HG03442 (cell line): ENCODE data around the gene GAGE13.
"Not testable (repeated sequence)": the region's sequence is repeated elsewhere in the genome, so short reads cannot be mapped to it uniquely, and the experiment has no call there.

ENCODE experiments used
- ATAC-seq: cut with Tn5 transposase; IDR thresholded peaks from one replicate; pipeline ENCODE4 v1.9.1; 2021; ENCODE audit warnings: mild to moderate bottlenecking, moderate library complexity; ENCODE audit not compliant: unreplicated experiment

The GAGE13 gene, protein sequence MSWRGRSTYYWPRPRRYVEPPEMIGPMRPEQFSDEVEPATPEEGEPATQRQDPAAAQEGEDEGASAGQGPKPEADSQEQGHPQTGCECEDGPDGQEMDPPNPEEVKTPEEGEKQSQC

GRCh38 chrX:49331282-49331681 lies at the start of gene GAGE13:
Gene GAGE13, plus strand, starts transcription at chrX:49331582. Its CDS starts 1,156 bp downstream, at chrX:49332738.
- ATAC-seq: not testable (repeated sequence)

DNA sequence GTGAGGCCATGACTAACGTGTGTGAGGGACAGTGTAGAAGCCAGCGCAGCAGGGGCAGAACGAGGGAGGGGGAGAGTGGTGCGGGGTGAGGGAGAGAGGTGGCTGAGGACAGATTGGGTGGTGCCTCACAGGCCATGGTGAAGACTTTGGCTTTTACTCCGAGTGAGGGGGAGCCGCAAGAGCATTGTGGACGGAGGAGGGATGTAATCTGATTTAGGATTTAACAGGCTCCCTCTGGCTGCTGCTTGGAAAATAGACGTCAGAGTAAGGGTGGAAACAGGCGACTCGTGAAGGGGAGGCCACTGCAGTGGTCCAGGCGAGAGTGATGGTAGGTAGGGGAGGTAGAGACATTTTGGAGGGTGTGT lies 48.8 kb upstream of the GAGE13 start:
- no peak for ATAC-seq

DNA sequence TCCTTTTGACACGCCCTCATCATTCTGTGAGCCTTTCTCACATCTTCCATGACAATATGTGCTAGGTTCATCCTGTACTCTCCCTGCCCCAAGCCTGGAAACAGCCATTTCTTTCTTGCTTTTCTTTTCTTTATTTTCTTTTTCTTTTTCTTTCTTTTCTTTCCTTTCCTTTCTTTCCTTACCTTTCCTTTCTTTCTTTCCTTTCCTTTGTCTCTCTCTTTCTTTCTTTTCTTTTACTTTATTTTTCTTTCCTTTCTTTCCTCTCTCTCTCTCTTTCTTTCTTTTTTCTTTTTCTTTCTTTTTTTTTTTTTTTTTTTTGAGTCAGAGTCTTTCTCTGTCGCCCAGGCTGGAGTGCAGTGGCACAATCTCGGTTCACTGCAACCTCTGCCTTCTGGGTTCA lies 47.2 kb upstream of the GAGE13 start:
- ATAC-seq: no peak

DNA sequence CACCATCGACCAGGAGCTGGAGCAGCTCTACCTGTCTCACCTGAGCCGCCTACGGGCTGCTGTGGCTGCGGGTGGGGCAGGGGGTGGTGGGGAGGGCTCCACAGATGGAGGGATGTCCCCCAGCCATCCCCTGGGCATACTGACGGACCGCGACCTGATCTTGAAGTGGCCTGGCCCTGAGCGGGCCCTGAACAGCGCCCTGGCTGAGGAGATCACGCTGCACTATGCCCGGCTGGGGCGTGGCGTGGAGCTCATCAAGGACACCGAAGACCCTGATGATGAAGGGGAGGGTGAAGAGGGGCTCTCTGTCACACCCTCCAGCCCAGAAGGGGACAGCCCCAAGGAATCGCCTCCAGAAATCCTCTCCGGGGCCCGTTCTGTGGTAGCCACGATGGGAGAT lies 45.2 kb upstream of the GAGE13 start:
- no peak for ATAC-seq

- ATAC-seq: no peak
Measured at GRCh38 chrX:49286581-49286980, 44.8 kb upstream of the GAGE13 start.

- no peak for ATAC-seq
Measured at GRCh38 chrX:49287665-49288064, 43.7 kb upstream of the GAGE13 start.

- ATAC-seq: no peak
Measured at GRCh38 chrX:49290215-49290614, 41.2 kb upstream of the GAGE13 start.

- ATAC-seq: no peak
Measured at GRCh38 chrX:49291615-49292337, 39.6 kb upstream of the GAGE13 start.

DNA sequence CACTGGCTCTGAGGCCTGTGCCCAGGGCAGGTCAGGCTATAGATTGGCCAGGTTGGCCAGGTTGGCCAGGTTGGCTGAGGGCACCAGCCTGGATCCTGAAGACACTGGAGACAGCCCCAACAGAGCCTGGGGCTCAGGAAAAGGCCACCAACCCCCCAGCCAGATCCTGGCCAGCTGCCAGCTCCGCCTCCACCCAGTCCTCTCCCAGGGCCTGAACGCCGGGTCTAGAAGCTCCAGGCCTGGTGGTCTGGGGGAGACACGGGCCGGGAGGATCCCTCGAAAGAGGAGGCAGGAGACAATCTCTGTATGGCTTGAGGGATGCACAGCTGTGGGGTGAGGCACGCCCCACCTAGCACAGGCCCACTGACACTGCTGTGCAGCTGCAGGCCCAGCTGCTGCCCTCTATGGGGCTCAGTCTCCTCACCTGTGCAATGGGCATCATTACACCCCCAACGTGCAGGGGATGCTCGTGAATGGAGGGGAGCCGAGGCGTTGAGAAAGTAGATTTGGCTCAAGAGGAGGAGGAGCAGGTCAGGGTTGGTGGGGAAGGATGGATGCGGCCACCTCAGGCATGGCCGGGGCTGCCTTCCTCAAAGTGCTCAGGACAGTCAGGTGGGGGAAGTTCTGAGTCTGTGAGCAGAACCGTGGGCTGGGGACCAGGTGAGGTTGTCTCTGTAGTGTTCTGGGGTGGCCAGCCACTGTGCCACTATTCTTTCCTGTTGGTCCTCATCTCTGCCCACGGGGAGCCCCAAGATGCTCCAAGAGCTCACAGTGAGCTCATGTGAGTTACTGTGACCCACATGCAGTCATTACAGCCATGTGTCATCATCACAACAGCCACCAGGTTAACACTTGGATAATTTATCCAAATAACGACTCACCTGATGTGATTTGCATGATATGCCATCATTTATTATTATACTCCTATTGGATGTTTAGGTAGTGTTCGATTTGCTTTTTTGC lies 38.7 kb upstream of the GAGE13 start:
- no peak for ATAC-seq

GRCh38 chrX:49299293-49299692 lies 32.1 kb upstream of the GAGE13 start:
- not testable (repeated sequence) for ATAC-seq

GRCh38 chrX:49300703-49301102 lies 30.7 kb upstream of the GAGE13 start:
- ATAC-seq: no peak

DNA sequence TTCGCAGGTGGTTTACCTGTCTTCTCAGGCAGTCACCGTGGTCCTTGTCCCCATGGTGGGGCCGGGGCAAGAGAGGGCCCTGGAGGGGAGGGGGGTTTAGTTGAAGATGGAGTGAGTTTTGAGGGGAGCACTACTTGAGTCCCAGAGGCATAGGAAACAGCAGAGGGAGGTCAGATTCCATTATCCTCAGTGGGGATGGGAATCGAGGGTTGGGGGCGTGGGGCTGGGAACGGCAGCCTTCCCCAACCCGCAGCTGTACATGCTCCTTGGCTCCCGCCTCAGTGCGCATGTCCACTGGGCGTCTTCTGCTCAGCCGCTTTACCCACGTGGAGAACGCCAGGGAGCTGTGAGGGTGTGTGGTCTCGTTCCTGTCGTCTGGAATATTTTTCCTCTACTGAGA lies 28.0 kb upstream of the GAGE13 start, which contains the start of gene GAGE10:
Gene GAGE10, plus strand, starts transcription at position 301 of the 400 bp plus-strand sequence. CDS start 1,214 bp downstream, outside the sequence.
- ATAC-seq: no peak

DNA sequence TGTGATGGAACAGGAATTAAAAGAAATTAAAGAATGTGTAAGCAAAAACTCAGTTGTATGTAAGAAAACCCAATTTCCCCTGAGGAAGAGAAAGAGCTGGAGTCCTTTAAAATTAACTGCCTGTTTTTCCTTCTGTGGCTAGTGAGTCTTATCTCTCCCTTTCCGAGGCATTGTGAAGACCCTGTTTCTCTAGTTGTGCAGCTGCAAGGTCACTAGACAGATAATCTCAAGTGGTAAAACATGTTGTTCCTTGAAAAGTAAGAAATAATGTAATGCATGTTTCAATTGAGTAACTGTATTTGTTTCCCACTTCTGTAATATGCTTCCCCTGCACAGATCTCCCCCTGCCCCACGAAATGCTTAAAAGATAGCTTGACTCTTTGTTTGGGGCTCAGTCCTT lies 23.6 kb upstream of the GAGE13 start:
- not testable (repeated sequence) for ATAC-seq

GRCh38 chrX:49308604-49309269 lies 22.6 kb upstream of the GAGE13 start:
- ATAC-seq: no peak

GRCh38 chrX:49309401-49309981 lies 21.9 kb upstream of the GAGE13 start:
- ATAC-seq: no peak

DNA sequence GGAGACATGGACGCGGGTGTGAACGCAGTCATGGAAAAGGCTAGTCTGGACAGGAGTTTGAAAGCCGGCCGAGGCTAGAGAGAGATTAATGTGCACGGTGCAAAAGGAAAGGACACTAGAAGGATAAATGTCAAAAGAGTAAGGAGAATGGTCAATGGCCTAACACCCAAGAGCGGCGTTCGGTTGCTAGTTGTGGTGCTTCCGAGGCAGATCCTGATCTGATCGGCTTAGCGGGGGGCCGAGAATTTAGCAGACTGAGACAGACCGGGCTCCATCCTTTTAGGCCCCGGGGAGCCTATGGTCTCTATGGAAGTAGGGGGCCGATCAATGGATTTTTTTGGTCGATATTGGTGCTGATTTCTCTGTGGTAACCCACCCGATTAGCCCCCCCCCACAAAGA lies 21.0 kb upstream of the GAGE13 start:
- ATAC-seq: no peak

DNA sequence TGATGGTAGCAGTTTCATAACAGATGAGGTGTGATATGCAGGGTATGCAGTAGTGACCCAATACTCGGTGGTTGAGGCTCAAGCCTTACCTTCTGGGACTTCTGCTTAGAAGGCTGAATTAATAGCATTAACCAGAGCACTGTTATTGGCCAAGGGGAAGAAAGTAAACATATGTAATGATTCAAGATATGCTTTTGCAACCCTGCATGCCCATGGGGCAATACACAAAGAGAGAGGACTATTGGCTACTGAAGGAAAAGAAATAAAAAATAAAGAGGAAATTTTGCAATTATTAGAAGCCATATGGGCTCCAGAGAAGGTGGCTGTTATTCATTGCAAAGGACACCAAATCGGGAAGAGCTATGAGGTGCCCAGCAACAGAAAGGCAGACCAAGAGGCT lies 19.2 kb upstream of the GAGE13 start:
- ATAC-seq: no peak

DNA sequence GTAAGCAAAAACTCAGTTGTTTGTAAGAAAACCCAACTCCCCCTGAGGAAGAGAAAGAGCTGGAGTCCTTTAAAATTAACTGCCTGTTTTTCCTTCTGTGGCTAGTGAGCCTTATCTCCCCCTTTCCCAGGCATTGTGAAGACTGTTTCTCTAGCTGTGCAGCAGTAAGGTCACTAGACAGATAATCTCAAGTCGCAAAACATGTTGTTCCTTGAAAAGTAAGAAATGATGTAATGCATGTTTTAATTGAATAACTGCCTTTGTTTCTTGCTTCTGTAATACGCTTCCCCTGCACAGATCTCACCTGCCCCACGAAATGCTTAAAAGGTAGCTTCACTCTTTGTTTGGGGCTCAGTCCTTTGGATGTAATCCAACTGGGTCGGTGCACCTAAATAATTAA lies 15.3 kb upstream of the GAGE13 start:
- no peak for ATAC-seq

DNA sequence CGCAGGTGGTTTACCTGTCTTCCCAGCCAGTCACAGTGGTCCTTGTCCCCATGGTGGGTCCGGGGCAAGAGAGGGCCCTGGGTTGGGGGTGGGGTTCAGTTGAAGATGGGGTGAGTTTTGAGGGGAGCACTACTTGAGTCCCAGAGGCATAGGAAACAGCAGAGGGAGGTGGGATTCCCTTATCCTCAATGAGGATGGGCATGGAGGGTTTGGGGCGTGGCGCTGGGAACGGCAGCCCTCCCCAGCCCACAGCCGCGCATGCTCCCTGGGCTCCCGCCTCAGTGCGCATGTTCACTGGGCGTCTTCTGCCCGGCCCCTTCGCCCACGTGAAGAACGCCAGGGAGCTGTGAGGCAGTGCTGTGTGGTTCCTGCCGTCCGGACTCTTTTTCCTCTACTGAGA lies 9.6 kb upstream of the GAGE13 start, which contains the start of gene GAGE12J:
Gene GAGE12J, plus strand, starts transcription at position 301 of the 400 bp plus-strand sequence. CDS start 1,157 bp downstream, outside the sequence.
- not testable (repeated sequence) for ATAC-seq

- ATAC-seq: not testable (repeated sequence)
Measured at GRCh38 chrX:49322266-49322665, 9.1 kb upstream of the GAGE13 start.
